HG03103 (cell line): Measurements from ENCODE around the gene MRPL11.

Experiments used
- ATAC-seq: cut with Tn5 transposase; IDR thresholded peaks from one replicate; pipeline ENCODE4 v1.9.1; 2021; ENCODE audit warnings: low read depth; ENCODE audit not compliant: unreplicated experiment

MRPL11 gene

GRCh38 chr11:66408488-66409214 is 30.0 kb downstream of the MRPL11 start:
- no peak for ATAC-seq

GRCh38 chr11:66407651-66408050 is 31.0 kb downstream of the MRPL11 start:
- ATAC-seq, result no peak

GRCh38 chr11:66393954-66394353 is 44.7 kb downstream of the MRPL11 start:
- no peak for ATAC-seq

GRCh38 chr11:66391322-66391721 is 47.3 kb downstream of the MRPL11 start:
- ATAC-seq, result no peak

- ATAC-seq, result no peak
These were observed 49.8 kb downstream of the MRPL11 start for GRCh38 chr11:66388780-66389386.

- no peak for ATAC-seq
These were observed 52.2 kb downstream of the MRPL11 start for GRCh38 chr11:66386171-66387069.
